WERI-Rb-1 (cell line): ENCODE measurements around the gene CIPC.

Experiments used
- DNase-seq: peaks from one replicate; pipeline ENCODE4 v3.0.0-alpha.2; 2020
- H3K27ac ChIP-seq: fragments of 250-450 bp; sonication (Bioruptor Pico); 2 replicates; pipeline ENCODE4 v1.5.1; 2020; ENCODE audit warnings: mild to moderate bottlenecking, moderate library complexity
- H3K27me3 ChIP-seq: fragments of 250-450 bp; sonication (Bioruptor Pico); 2 replicates; pipeline ENCODE4 v1.5.1; 2021; ENCODE audit warnings: mild to moderate bottlenecking, low read depth, moderate library complexity; ENCODE audit not compliant: insufficient read depth, severe bottlenecking
- H3K36me3 ChIP-seq: fragments of 250-450 bp; sonication (Bioruptor Pico); 2 replicates; pipeline ENCODE4 v1.5.1; 2020; ENCODE audit warnings: mild to moderate bottlenecking, moderate library complexity
- H3K4me3 ChIP-seq: 2 replicates; pipeline ENCODE4 v1.5.1; 2011; ENCODE audit warnings: low read depth, mild to moderate bottlenecking, control low read depth, low read length
- H3K9me3 ChIP-seq: fragments of 250-450 bp; sonication (Bioruptor Pico); 2 replicates; pipeline ENCODE4 v1.5.1; 2021; ENCODE audit warnings: mild to moderate bottlenecking, moderate library complexity; ENCODE audit not compliant: severe bottlenecking
- TF ChIP-seq, protein P1 (sequence below): IDR thresholded peaks from 2 replicates; pipeline ENCODE4 v1.5.1; 2011; ENCODE audit warnings: low read depth, mild to moderate bottlenecking, control low read depth, inconsistent platforms, low read length

CIPC gene

DNA sequence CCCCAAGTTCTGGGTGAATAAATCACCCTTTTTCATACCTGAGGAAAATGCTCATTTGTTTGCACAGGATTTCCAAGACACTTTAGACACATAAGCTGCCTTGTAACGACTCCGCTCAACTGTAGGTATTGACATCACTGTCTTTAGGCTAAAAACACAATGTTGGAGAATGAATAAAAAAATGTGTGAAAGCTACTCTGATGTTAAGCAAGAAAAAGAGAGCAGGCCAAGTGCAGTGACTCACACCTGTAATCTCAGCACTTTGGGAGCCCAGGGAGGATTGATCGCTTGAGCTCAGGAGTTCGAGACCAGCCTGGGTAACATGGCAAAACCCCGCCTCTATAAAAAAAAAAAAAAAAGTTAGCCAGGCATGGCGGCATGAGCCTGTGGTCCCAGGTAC, 11.1 kb upstream of the CIPC start:
- TF ChIP-seq, protein P1, sequence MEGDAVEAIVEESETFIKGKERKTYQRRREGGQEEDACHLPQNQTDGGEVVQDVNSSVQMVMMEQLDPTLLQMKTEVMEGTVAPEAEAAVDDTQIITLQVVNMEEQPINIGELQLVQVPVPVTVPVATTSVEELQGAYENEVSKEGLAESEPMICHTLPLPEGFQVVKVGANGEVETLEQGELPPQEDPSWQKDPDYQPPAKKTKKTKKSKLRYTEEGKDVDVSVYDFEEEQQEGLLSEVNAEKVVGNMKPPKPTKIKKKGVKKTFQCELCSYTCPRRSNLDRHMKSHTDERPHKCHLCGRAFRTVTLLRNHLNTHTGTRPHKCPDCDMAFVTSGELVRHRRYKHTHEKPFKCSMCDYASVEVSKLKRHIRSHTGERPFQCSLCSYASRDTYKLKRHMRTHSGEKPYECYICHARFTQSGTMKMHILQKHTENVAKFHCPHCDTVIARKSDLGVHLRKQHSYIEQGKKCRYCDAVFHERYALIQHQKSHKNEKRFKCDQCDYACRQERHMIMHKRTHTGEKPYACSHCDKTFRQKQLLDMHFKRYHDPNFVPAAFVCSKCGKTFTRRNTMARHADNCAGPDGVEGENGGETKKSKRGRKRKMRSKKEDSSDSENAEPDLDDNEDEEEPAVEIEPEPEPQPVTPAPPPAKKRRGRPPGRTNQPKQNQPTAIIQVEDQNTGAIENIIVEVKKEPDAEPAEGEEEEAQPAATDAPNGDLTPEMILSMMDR: no peak
- H3K27ac ChIP-seq: no peak overlapping the region
- H3K4me3 ChIP-seq: no peak overlapping the region
- H3K36me3 ChIP-seq: no peaks in the 10 kb centered on the region
- H3K9me3 ChIP-seq: peaks cover 9% of the 10 kb centered on the region
- no peaks in the 10 kb centered on the region for H3K27me3 ChIP-seq
- DNase-seq: no peak

GRCh38 chr14:77087631-77088030, 10.4 kb upstream of the CIPC start:
- Histone ChIP-seq H3K9me3 (peaks cover 9% of the 10 kb centered on the region), H3K27me3 (no peaks in the 10 kb centered on the region), H3K27ac (no peak overlapping the region), H3K4me3 (no peak overlapping the region), H3K36me3 (no peaks in the 10 kb centered on the region)
- no peak for DNase-seq
- TF ChIP-seq, protein P1: no peak

- peaks cover 9% of the 10 kb centered on the region for H3K9me3 ChIP-seq
- no peak overlapping the region for H3K27ac ChIP-seq
- TF ChIP-seq, protein P1: no peak
- no peaks in the 10 kb centered on the region for H3K36me3 ChIP-seq
- H3K27me3 ChIP-seq: no peaks in the 10 kb centered on the region
- no peak for DNase-seq
- H3K4me3 ChIP-seq: no peak overlapping the region
Measured at GRCh38 chr14:77088219-77088618, 9.8 kb upstream of the CIPC start.

GRCh38 chr14:77088645-77089044, 9.4 kb upstream of the CIPC start:
- Histone ChIP-seq H3K9me3 (peaks cover 9% of the 10 kb centered on the region), H3K4me3 (no peak overlapping the region), H3K36me3 (no peaks in the 10 kb centered on the region), H3K27ac (no peak overlapping the region), H3K27me3 (no peaks in the 10 kb centered on the region)
- TF ChIP-seq, protein P1: no peak
- DNase-seq: no peak

DNA sequence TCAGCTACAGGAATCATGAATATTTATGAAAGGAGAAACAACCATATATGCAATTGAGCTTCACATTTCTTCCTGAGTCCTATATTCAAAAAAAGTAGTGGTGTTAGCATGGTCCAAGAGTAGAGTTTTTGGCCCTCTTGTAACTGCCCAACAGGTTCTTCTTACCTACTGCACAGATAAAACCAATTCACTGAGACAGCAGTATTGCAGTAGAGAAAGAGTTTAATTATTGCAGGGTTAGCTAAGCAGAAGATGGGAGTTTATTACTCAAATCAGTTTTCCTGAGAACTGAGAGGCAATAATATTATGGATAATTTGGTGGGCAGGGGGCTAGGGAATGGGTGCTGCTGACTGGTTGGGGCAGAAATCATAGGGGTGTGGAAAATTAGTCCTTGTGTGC, 6.5 kb upstream of the CIPC start:
- DNase-seq: no peak
- Histone ChIP-seq H3K9me3 (peaks cover 9% of the 10 kb centered on the region), H3K36me3 (no peaks in the 10 kb centered on the region), H3K27me3 (no peaks in the 10 kb centered on the region), H3K4me3 (no peak overlapping the region), H3K27ac (no peak overlapping the region)
- TF ChIP-seq, protein P1: no peak

- no peak for DNase-seq
- Histone ChIP-seq H3K36me3 (no peaks in the 10 kb centered on the region), H3K27me3 (no peaks in the 10 kb centered on the region), H3K27ac (no peak overlapping the region), H3K9me3 (peaks cover 9% of the 10 kb centered on the region), H3K4me3 (no peak overlapping the region)
- TF ChIP-seq, protein P1: no peak
Measured at GRCh38 chr14:77092676-77093075, 5.4 kb upstream of the CIPC start.
